Breast epithelium (tissue), 4 donors: ENCODE measurements around the gene GH2. TPM values are rescaled to one million over a fixed set of nuclear protein-coding genes. Genes with fewer than 3 reads are reported as not detected.
"Not testable (repeated sequence)": the region's sequence is repeated elsewhere in the genome, so short reads cannot be mapped to it uniquely, and the experiment has no call there.

Experiments used
- DNase-seq, 2 donors: peaks; one replicate each; pipeline ENCODE4 v3.0.0-alpha.2; 2019; ENCODE audit warnings: low spot score in 2 of 2
- H3K27ac ChIP-seq, 2 donors: fragments of 200-600 bp; sonication (generic) in 1 of 2; one replicate each; pipeline ENCODE4 v1.5.1; 2016 to 2019; ENCODE audit warnings: mild to moderate bottlenecking in 1 of 2
- H3K27me3 ChIP-seq, 2 donors: fragments of 200-600 bp; sonication (generic) in 1 of 2; one replicate each; pipeline versions ENCODE4 v1.5.1 to v1.6.0; 2017 to 2019; ENCODE audit warnings: control low read depth in 1 of 2, mild to moderate bottlenecking in 1 of 2
- H3K36me3 ChIP-seq: fragments of 200-600 bp; one replicate; pipeline ENCODE4 v1.5.1; 2019
- H3K4me1 ChIP-seq, 2 donors: fragments of 200-600 bp; sonication (generic); one replicate each; pipeline ENCODE4 v1.5.1; 2016 to 2019; ENCODE audit warnings: control low read depth in 1 of 2
- H3K4me3 ChIP-seq, 3 donors: fragments of 200-600 bp; sonication (generic); 1 replicate in 2 of 3; 2 replicates in 1 of 3; pipeline ENCODE4 v1.5.1; 2016 to 2019; ENCODE audit warnings: mild to moderate bottlenecking in 3 of 3, moderate library complexity in 2 of 3
- H3K9me3 ChIP-seq, 2 donors: fragments of 200-600 bp; sonication (generic) in 1 of 2; one replicate each; pipeline ENCODE4 v1.5.1; 2016 to 2019; ENCODE audit warnings: control low read depth in 1 of 2
- CTCF ChIP-seq, 3 donors: fragments of 450-650 bp; IDR thresholded peaks; one replicate each; pipeline ENCODE4 v1.5.1; 2016 to 2017; ENCODE audit warnings: antibody characterized with exemption in 3 of 3, mild to moderate bottlenecking in 3 of 3, moderate library complexity in 3 of 3
- intact Hi-C: fragments of 100-400 bp; cut with DNase I; formaldehyde crosslinking; loops from one replicate; pipeline ENCODE4 v1.15.1; 2023; ENCODE audit warnings: low total_unique reads
- total RNA-seq, 3 donors: library from RNA; depleted of rRNA; stranded (reverse); fragments of >200 nt; gene quantifications; one replicate each; pipeline ENCODE4 v1.1.0, GENCODE V29; 2016

Gene GH2
- total RNA-seq, 3 donors from 2014 or later = not detected

GRCh38 chr17:63898899-63899798 is 17.4 kb upstream of the GH2 start:
- H3K27me3 ChIP-seq, H3K4me1 ChIP-seq, H3K36me3 ChIP-seq, intact Hi-C loops, DNase-seq, H3K9me3 ChIP-seq, H3K27ac ChIP-seq, H3K4me3 ChIP-seq: not testable (repeated sequence)

DNA sequence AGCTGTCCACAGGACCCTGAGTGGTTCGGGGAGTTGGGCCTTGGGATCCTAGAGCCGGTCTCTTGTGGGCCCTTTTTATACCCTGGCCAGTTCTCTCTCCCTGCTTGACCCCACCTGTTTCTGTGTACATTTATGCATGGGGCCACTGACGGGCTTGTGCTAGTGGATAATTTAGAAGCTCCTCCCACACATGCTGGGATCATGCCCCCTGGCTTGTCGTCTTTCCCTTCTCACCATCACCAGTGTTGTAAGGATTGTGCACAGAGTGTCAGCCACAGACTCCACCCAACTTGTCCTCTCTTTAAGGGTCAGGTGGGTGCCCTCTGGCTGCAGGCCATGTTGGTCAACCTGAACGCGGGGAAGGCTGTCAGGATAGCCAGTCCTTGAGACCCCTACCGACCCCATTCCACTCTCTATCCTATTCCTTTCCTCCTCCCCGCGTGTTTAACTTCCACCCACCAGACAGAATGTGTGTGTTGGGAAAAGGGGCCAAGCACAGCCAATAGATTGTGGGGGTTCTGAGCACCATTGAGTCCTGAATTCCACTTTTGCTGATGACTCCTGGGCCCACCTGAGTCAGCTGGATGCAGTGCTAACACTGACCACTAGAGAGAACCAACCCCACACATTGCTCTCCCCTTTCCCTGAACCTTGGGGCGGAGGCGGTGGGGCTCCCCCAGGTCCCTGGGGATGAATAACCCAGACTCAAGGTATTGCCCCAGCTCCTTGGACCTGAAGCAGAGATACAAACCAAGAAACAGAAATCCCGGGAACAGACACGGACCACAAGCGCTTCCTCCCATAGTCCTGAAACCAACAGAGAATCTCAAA is 15.0 kb upstream of the GH2 start, which contains the start of gene CSH1:
CSH1 (minus strand) TSS at position 51 of the 831 bp plus-strand sequence. CDS start 63 bp downstream, outside the sequence.
- H3K4me1 ChIP-seq, H3K36me3 ChIP-seq, H3K27me3 ChIP-seq, H3K9me3 ChIP-seq, H3K27ac ChIP-seq, intact Hi-C loops, DNase-seq, H3K4me3 ChIP-seq: not testable (repeated sequence)

DNA sequence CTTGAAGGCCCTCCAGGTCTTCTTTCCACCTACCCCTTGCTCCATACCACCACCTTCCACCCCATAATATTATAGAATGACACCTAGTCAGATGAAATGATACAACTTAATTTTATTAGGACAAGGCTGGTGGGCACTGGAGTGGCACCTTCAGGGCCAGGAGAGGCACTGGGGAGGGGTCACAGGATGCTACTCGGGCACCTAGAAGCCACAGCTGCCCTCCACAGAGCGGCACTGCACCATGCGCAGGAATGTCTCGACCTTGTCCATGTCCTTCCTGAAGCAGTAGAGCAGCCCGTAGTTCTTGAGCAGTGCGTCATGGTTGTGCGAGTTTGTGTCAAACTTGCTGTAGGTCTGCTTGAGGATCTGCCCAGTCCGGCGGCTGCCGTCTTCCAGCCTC is 13.1 kb upstream of the GH2 start:
- intact Hi-C loops, H3K36me3 ChIP-seq, H3K4me3 ChIP-seq, DNase-seq, H3K9me3 ChIP-seq, H3K27me3 ChIP-seq, H3K27ac ChIP-seq, H3K4me1 ChIP-seq: not testable (repeated sequence)

DNA sequence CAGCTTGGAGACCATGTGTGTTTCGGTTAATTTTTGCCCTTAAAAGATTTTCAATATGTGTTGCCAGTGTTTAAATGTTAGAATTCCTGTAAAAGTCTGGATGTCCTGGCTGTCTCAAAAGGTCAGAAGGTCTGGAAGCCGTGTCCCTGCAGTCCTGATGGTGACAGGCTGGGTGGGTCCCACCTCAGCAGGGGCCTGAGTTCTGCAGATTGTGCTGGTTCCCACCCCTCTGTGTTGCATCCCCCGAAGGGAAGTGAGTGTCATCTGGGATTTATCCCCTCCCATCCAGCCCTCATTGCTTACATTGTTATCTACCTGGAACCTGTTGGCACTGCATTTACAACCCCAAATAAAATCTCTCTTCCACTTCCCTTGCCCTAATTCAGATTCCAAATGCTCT is 12.3 kb upstream of the GH2 start:
- H3K4me1 ChIP-seq, H3K27me3 ChIP-seq, intact Hi-C loops, H3K9me3 ChIP-seq, DNase-seq, H3K4me3 ChIP-seq, H3K27ac ChIP-seq, H3K36me3 ChIP-seq: not testable (repeated sequence)

- H3K36me3 ChIP-seq, H3K27me3 ChIP-seq, H3K4me3 ChIP-seq, H3K4me1 ChIP-seq, intact Hi-C loops, H3K27ac ChIP-seq, DNase-seq, H3K9me3 ChIP-seq: not testable (repeated sequence)
Measured at GRCh38 chr17:63892316-63893037, 10.7 kb upstream of the GH2 start.

DNA sequence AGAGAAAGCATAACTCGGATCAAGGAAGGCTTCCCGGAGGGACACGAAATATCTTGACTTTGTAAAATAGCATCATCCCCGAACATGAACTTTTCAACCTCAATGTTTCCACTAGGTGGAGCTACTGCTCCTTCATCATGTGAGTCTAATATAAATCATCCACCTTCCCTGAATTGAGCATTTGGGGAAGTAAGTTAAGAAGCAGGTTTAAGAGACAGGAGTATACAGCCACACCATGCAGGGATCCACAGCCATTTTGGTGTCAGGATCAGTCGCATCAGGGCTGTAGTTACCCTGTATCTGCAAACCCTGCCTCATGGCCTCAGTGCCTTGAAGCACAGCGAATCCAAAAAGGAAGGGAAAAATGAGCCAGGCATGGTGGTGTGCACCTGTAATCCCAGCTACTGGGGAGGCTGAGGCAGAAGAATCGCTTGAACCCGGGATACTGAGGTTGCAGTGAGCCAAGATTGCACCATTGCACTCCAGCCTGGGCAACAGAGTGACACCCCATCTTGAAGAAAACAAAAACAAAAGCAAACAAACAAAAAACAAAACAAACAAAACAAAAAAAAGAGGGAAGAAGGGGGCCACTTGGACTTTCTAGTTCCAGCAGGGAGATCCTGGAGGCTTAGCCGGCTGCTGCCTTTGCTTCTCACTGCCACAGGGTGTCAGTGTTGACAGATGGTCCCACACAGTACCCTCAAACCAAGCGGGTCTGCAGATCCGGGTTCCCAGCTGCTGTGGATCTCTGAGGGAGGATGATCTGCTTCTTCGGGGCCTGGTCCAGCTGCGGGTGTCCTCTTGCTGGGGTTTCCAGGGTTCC is 7.5 kb upstream of the GH2 start:
- H3K4me1 ChIP-seq, H3K27ac ChIP-seq, DNase-seq, H3K9me3 ChIP-seq, intact Hi-C loops, H3K36me3 ChIP-seq, H3K4me3 ChIP-seq, H3K27me3 ChIP-seq: not testable (repeated sequence)
- TF ChIP-seq CTCF (IDR thresholded peaks at IDR 0.05) = peak in 2 of 3 donors; percentile 15 to 18

GRCh38 chr17:63885119-63885518 is 3.4 kb upstream of the GH2 start:
- intact Hi-C loops = not testable (repeated sequence)

GRCh38 chr17:63882626-63883126 is 932 bp upstream of the GH2 start:
- DNase-seq, H3K27me3 ChIP-seq, H3K27ac ChIP-seq, H3K9me3 ChIP-seq, H3K4me1 ChIP-seq, H3K36me3 ChIP-seq, H3K4me3 ChIP-seq, intact Hi-C loops: not testable (repeated sequence)

More at GRCh38 chr17:63885119-63885518, 3.4 kb upstream of the GH2 start:
- DNase-seq, H3K36me3 ChIP-seq, H3K27ac ChIP-seq, H3K4me1 ChIP-seq, H3K4me3 ChIP-seq, H3K9me3 ChIP-seq, H3K27me3 ChIP-seq: not testable (repeated sequence)

DNA sequence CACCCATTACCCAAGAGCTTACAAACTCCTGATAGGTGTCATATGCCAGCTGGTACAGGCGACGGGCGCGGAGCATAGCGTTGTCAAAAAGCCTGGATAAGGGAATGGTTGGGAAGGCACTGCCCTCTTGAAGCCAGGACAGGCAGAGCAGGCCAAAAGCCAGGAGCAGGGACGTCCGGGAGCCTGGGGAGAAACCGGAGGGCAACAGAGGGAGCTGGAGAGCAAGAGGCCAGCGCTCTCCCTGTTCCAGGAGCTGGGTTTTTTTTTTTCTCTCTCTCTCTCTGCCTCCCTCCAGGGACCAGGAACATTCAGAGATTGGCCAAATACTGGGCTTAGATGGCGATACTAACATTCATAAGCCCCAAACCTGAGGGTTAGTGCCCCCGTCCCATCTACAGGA is 407 bp downstream of the GH2 start:
- intact Hi-C loops, DNase-seq, H3K4me1 ChIP-seq: not testable (repeated sequence)

More for the DNA sequence above, 407 bp downstream of the GH2 start:
- not testable (repeated sequence) for H3K9me3 ChIP-seq, H3K27ac ChIP-seq, H3K4me3 ChIP-seq, H3K27me3 ChIP-seq, H3K36me3 ChIP-seq
